Esophagus squamous epithelium (tissue), 4 donors: Measurements from ENCODE around the gene MMEL1.

Experiments used
- POLR2A ChIP-seq, 4 donors: fragments of 450-650 bp; IDR thresholded peaks; one replicate each; pipeline ENCODE4 v1.6.1; 2017; ENCODE audit warnings: antibody characterized with exemption in 4 of 4, mild to moderate bottlenecking in 4 of 4, moderate library complexity in 3 of 4
- TF ChIP-seq, protein P1 (sequence below), 6 experiments: fragments of 450-650 bp in 4 of 6; fragments of 200-600 bp in 2 of 6; sonication (generic) in 2 of 6; IDR thresholded peaks; one replicate each; pipeline ENCODE4 v1.5.1; 2016 to 2019; ENCODE audit warnings: antibody characterized with exemption in 6 of 6, mild to moderate bottlenecking in 4 of 6, moderate library complexity in 4 of 6

DNA sequence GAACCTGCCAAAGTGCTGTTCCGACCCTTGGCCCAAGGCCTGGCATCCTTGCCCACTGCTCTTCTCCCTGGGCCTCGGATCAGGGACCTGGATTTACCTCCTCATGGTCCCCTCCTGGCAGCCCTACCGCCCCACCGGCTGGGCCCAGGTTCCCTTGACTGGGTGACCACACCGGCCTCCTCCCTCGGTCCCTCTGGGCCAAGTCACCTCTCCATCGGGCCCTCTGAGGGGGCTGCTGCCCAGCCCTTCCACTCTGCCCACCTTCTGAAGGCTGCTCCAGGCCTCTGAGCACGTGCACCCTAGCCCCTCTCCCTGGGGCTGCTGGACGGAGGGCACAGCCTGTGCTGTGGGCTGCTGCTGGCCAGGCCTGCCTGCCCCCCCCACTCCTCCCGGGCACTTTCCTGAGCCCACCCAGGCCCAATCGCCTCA lies 9.3 kb upstream of the MMEL1 start:
- TF ChIP-seq, protein P1, sequence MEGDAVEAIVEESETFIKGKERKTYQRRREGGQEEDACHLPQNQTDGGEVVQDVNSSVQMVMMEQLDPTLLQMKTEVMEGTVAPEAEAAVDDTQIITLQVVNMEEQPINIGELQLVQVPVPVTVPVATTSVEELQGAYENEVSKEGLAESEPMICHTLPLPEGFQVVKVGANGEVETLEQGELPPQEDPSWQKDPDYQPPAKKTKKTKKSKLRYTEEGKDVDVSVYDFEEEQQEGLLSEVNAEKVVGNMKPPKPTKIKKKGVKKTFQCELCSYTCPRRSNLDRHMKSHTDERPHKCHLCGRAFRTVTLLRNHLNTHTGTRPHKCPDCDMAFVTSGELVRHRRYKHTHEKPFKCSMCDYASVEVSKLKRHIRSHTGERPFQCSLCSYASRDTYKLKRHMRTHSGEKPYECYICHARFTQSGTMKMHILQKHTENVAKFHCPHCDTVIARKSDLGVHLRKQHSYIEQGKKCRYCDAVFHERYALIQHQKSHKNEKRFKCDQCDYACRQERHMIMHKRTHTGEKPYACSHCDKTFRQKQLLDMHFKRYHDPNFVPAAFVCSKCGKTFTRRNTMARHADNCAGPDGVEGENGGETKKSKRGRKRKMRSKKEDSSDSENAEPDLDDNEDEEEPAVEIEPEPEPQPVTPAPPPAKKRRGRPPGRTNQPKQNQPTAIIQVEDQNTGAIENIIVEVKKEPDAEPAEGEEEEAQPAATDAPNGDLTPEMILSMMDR (IDR thresholded peaks at IDR 0.05): no peak
- TF ChIP-seq POLR2A (IDR thresholded peaks at IDR 0.05): no peak
